Esophagus squamous epithelium (tissue), 4 donors: ENCODE data around the gene ISOC1.

ENCODE experiments used
- CTCF ChIP-seq, 6 experiments: fragments of 450-650 bp in 4 of 6; fragments of 200-600 bp in 2 of 6; sonication (generic) in 2 of 6; IDR thresholded peaks; one replicate each; pipeline ENCODE4 v1.5.1; 2016 to 2019; ENCODE audit warnings: antibody characterized with exemption in 6 of 6, mild to moderate bottlenecking in 4 of 6, moderate library complexity in 4 of 6
- POLR2A ChIP-seq, 4 donors: fragments of 450-650 bp; IDR thresholded peaks; one replicate each; pipeline ENCODE4 v1.6.1; 2017; ENCODE audit warnings: antibody characterized with exemption in 4 of 4, mild to moderate bottlenecking in 4 of 4, moderate library complexity in 3 of 4

DNA sequence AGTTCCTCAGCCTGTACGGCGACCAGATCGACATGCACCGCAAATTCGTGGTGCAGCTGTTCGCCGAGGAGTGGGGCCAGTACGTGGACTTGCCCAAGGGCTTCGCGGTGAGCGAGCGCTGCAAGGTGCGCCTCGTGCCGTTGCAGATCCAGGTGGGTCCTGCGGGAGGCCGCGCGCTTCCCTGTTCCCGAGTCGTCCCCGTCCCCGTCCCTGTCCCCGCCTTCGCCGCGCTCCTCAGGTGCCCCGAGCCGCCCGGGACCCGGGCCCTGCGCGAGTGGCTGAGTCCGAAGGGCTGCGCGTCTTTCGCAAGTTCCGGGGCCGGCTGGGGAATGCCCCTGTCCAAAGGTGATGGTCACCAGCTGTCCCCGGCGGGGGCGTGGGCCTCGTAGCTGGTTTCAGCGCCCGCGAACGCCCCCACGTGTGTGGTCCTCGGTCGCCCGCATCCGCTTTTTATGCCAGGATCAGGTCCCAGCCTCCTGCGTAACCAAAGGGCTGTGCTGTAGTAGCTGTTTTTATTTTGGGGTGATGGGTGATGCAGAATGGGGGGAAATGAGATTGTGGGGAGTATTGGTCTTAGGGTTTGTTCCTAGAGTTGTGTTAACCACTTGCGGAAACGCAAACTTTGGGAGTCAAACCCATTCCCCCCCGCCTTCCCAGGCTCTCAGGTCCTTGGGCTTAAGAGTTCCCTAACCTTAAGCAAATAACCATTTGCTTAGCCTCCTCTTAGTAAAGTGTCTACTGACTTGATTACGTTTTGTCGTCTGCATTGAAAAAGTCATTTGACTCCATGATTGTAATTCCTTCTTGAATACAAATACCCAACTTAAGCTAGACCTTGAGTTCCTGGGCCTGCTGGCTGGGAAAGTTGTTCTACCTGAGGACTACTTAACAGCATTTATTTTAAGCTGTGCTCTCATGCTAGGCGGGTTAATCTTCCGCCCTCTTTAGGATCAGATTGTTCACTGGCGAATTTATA lies 663 bp downstream of the ISOC1 start:
- no peak for TF ChIP-seq CTCF (IDR thresholded peaks at IDR 0.05)
- TF ChIP-seq POLR2A (IDR thresholded peaks at IDR 0.05) = no peak
